Measurements from ENCODE around the gene SAC3D1. TPM values are rescaled to one million over a fixed set of nuclear protein-coding genes. Genes with fewer than 3 reads are reported as not detected.
"Not testable (repeated sequence)": the region's sequence is repeated elsewhere in the genome, so short reads cannot be mapped to it uniquely, and the experiment has no call there.

Gene SAC3D1
- total RNA-seq, result 10 to 100 TPM; 24.3 to 27.2 TPM

GRCh38 chr11:65040847-65041622 lies at the start of gene SAC3D1:
Gene SAC3D1 (plus strand): TSS chr11:65041210. CDS start chr11:65041293, 83 bp downstream.
- CTCF ChIA-PET, result interaction anchor here (1.1 to 3.8 kb wide), 10 partner anchors 9 to 178 kb away, joined by 3 to 32 read pairs (median 4); partner anchors contain the start of genes ARL2, FAU, MRPL49 and PPP2R5B
- H3K4me3 Mint-ChIP-seq, result peak within 1 kb of the TSS; percentile 84

GRCh38 chr11:64994318-64994717 lies 46.7 kb upstream of the SAC3D1 start:
- no peaks in the 10 kb centered on the region for H3K27me3 Mint-ChIP-seq
- DNase-seq, result no peak
- CTCF ChIA-PET, result interaction anchor here (1.0 to 1.3 kb wide), 2 partner anchors 58 to 335 kb away, joined by 3 to 4 read pairs; partner anchors contain the start of gene GPHA2
- no peak overlapping the region for H3K4me3 Mint-ChIP-seq
- H3K36me3 Mint-ChIP-seq, result no peaks in the 10 kb centered on the region
- H3K4me1 Mint-ChIP-seq, result peaks cover 35% of the 10 kb centered on the region
- no peak for ATAC-seq
- H3K9me3 Mint-ChIP-seq (ENCODE audit: low read depth), result no peaks in the 10 kb centered on the region
- H3K27ac Mint-ChIP-seq, result no peak overlapping the region

More at GRCh38 chr11:65040847-65041622, at the start of gene SAC3D1:
- no peaks in the 10 kb centered on the region for H3K27me3 Mint-ChIP-seq
- H3K36me3 Mint-ChIP-seq, result peaks cover 12% of the 10 kb centered on the region
- ATAC-seq, result peak; percentile 95
- H3K9me3 Mint-ChIP-seq (ENCODE audit: low read depth), result no peaks in the 10 kb centered on the region
- peak within 1 kb of the TSS; percentile 97 for H3K27ac Mint-ChIP-seq
- H3K4me1 Mint-ChIP-seq, result peaks cover 34% of the 10 kb centered on the region
- peak; percentile 98 for DNase-seq

GRCh38 chr11:64996327-64996709 lies 44.7 kb upstream of the SAC3D1 start:
- ATAC-seq (no peak), DNase-seq (no peak)
- H3K9me3 Mint-ChIP-seq (ENCODE audit: low read depth), result no peaks in the 10 kb centered on the region
- peaks cover 30% of the 10 kb centered on the region for H3K4me1 Mint-ChIP-seq
- H3K27ac Mint-ChIP-seq, result peak overlapping the region; percentile 29
- H3K36me3 Mint-ChIP-seq, result no peaks in the 10 kb centered on the region
- peak overlapping the region; percentile 41 for H3K4me3 Mint-ChIP-seq
- CTCF ChIA-PET, result interaction anchor here (1.8 to 5.0 kb wide), 3 partner anchors 18 to 152 kb away, joined by 5 to 35 read pairs (median 15); partner anchors contain the start of genes ARL2 and CDC42BPG
- H3K27me3 Mint-ChIP-seq, result no peaks in the 10 kb centered on the region

GRCh38 chr11:64996710-64997380 lies 44.2 kb upstream of the SAC3D1 start, which contains the start of gene BATF2:
Gene BATF2 (minus strand): TSS chr11:64996971. CDS start chr11:64996914, 57 bp downstream.
- Mint-ChIP-seq H3K27ac (peak within 1 kb of the TSS; percentile 70), H3K36me3 (no peaks in the 10 kb centered on the region), H3K27me3 (no peaks in the 10 kb centered on the region), H3K4me3 (peak within 1 kb of the TSS; percentile 60), H3K4me1 (peaks cover 30% of the 10 kb centered on the region), H3K9me3 (ENCODE audit: low read depth) (no peaks in the 10 kb centered on the region)
- ATAC-seq (peak; percentile 66), DNase-seq (peak; percentile 50)
- CTCF ChIA-PET, result interaction anchor here (0.7 to 5.0 kb wide), 4 partner anchors 18 to 153 kb away, joined by 3 to 35 read pairs (median 10); partner anchors contain the start of genes ARL2 and CDC42BPG

GRCh38 chr11:64998141-64998540 lies 42.9 kb upstream of the SAC3D1 start:
- peak overlapping the region; percentile 53 for H3K4me3 Mint-ChIP-seq
- peaks cover 30% of the 10 kb centered on the region for H3K4me1 Mint-ChIP-seq
- peak overlapping the region; percentile 85 for H3K27ac Mint-ChIP-seq
- H3K27me3 Mint-ChIP-seq, result no peaks in the 10 kb centered on the region
- ATAC-seq (no peak), DNase-seq (peak; percentile 55)
- no peaks in the 10 kb centered on the region for H3K9me3 Mint-ChIP-seq (ENCODE audit: low read depth)
- no peaks in the 10 kb centered on the region for H3K36me3 Mint-ChIP-seq
- CTCF ChIA-PET, result interaction anchor here (0.8 to 5.0 kb wide), 10 partner anchors 16 to 255 kb away, joined by 3 to 35 read pairs (median 4); partner anchors contain the start of genes ARL2, CDC42BPG, FAU and MRPL49

GRCh38 chr11:64998690-64999431 lies 42.1 kb upstream of the SAC3D1 start:
- CTCF ChIA-PET, result interaction anchor here (0.8 to 5.0 kb wide), 8 partner anchors 16 to 256 kb away, joined by 3 to 35 read pairs (median 4); partner anchors contain the start of genes ARL2, FAU, MRPL49 and SAC3D1
- Mint-ChIP-seq H3K27ac (peak overlapping the region; percentile 85), H3K4me1 (peaks cover 30% of the 10 kb centered on the region), H3K36me3 (no peaks in the 10 kb centered on the region), H3K27me3 (no peaks in the 10 kb centered on the region), H3K4me3 (peak overlapping the region; percentile 53), H3K9me3 (ENCODE audit: low read depth) (no peaks in the 10 kb centered on the region)
- peak; percentile 31 for ATAC-seq
- DNase-seq, result peak; percentile 56

- Mint-ChIP-seq H3K9me3 (ENCODE audit: low read depth) (no peaks in the 10 kb centered on the region), H3K36me3 (no peaks in the 10 kb centered on the region), H3K27me3 (no peaks in the 10 kb centered on the region), H3K4me3 (no peak overlapping the region), H3K27ac (peak overlapping the region; percentile 62), H3K4me1 (peaks cover 30% of the 10 kb centered on the region)
- DNase-seq, result no peak
- CTCF ChIA-PET, result interaction anchor here (1.5 to 5.0 kb wide), 3 partner anchors 15 to 152 kb away, joined by 4 to 35 read pairs (median 7); partner anchors contain the start of gene ARL2
- ATAC-seq, result no peak
Observed at GRCh38 chr11:64999478-64999877, 41.5 kb upstream of the SAC3D1 start.

GRCh38 chr11:65002706-65003105 lies 38.3 kb upstream of the SAC3D1 start:
- peaks cover 18% of the 10 kb centered on the region for H3K4me1 Mint-ChIP-seq
- no peak for ATAC-seq
- H3K36me3 Mint-ChIP-seq, result no peaks in the 10 kb centered on the region
- CTCF ChIA-PET, result no interaction called here
- DNase-seq, result no peak
- H3K9me3 Mint-ChIP-seq (ENCODE audit: low read depth), result no peaks in the 10 kb centered on the region
- H3K27ac Mint-ChIP-seq, result no peak overlapping the region
- no peak overlapping the region for H3K4me3 Mint-ChIP-seq
- H3K27me3 Mint-ChIP-seq, result no peaks in the 10 kb centered on the region

GRCh38 chr11:65003282-65003681 lies 37.7 kb upstream of the SAC3D1 start:
- no peak for ATAC-seq
- H3K4me3 Mint-ChIP-seq, result no peak overlapping the region

GRCh38 chr11:65003968-65004367 lies 37.0 kb upstream of the SAC3D1 start:
- not testable (repeated sequence) for H3K4me1 Mint-ChIP-seq, ATAC-seq

More at GRCh38 chr11:65003282-65003681, 37.7 kb upstream of the SAC3D1 start:
- Mint-ChIP-seq H3K27me3 (no peaks in the 10 kb centered on the region), H3K27ac (no peak overlapping the region), H3K36me3 (no peaks in the 10 kb centered on the region), H3K9me3 (ENCODE audit: low read depth) (no peaks in the 10 kb centered on the region), H3K4me1 (peaks cover 14% of the 10 kb centered on the region)
- CTCF ChIA-PET, result interaction anchor here (1.9 kb wide), 1 partner anchor 11 kb away, joined by 6 read pairs; the partner anchor contains the start of gene ARL2
- no peak for DNase-seq

GRCh38 chr11:65008016-65008415 lies 33.0 kb upstream of the SAC3D1 start:
- no peak overlapping the region for H3K4me3 Mint-ChIP-seq
- no peaks in the 10 kb centered on the region for H3K27me3 Mint-ChIP-seq
- no peak overlapping the region for H3K27ac Mint-ChIP-seq
- no peaks in the 10 kb centered on the region for H3K36me3 Mint-ChIP-seq
- no peaks in the 10 kb centered on the region for H3K9me3 Mint-ChIP-seq (ENCODE audit: low read depth)
- ATAC-seq, result no peak
- peaks cover 3% of the 10 kb centered on the region for H3K4me1 Mint-ChIP-seq
- DNase-seq, result no peak
- CTCF ChIA-PET, result interaction anchor here (0.9 kb wide), 1 partner anchor 113 kb away, joined by 3 read pairs; no protein-coding TSS in a partner anchor

More at GRCh38 chr11:65003968-65004367, 37.0 kb upstream of the SAC3D1 start:
- not testable (repeated sequence) for H3K4me3 Mint-ChIP-seq; H3K27me3 Mint-ChIP-seq; H3K36me3 Mint-ChIP-seq; H3K27ac Mint-ChIP-seq; DNase-seq; H3K9me3 Mint-ChIP-seq (ENCODE audit: low read depth)
- CTCF ChIA-PET, result interaction anchor here (1.9 kb wide), 1 partner anchor 10 kb away, joined by 6 read pairs; the partner anchor contains the start of gene ARL2

GRCh38 chr11:65008873-65009272 lies 32.1 kb upstream of the SAC3D1 start:
- CTCF ChIA-PET, result interaction anchor here (0.7 kb wide), 3 partner anchors 26 to 220 kb away, joined by 3 to 4 read pairs (median 3); partner anchors contain the start of gene CDC42BPG
- Mint-ChIP-seq H3K27ac (no peak overlapping the region), H3K4me3 (no peak overlapping the region), H3K9me3 (ENCODE audit: low read depth) (no peaks in the 10 kb centered on the region), H3K27me3 (no peaks in the 10 kb centered on the region), H3K36me3 (no peaks in the 10 kb centered on the region), H3K4me1 (peaks cover 7% of the 10 kb centered on the region)
- ATAC-seq (no peak), DNase-seq (no peak)
